Measurements from ENCODE around the gene MMP11. TPM values are rescaled to one million over a fixed set of nuclear protein-coding genes. Genes with fewer than 3 reads are reported as not detected.

The MMP11 gene
- total and polyA plus RNA-seq, 4 donors: 4.3 to 7.7 (median 6.6) TPM

GRCh38 chr22:23756891-23757290 is 15.8 kb upstream of the MMP11 start:
- Histone ChIP-seq H3K4me1 (ENCODE audit: control insufficient read depth, insufficient read depth, low read length) (peaks cover 5% of the 10 kb centered on the region), H3K27ac (ENCODE audit: low read depth, low read length) (no peak overlapping the region), H3K9me3 (ENCODE audit: control insufficient read depth, insufficient read depth, low read length) (no peaks in the 10 kb centered on the region), H3K36me3 (ENCODE audit: control insufficient read depth, insufficient read depth, low read length) (no peaks in the 10 kb centered on the region), H3K27me3 (ENCODE audit: control insufficient read depth, insufficient read depth, low read length) (no peaks in the 10 kb centered on the region), H3K4me3 (ENCODE audit: low read depth, low read length) (no peak overlapping the region)
- no peak for DNase-seq (ENCODE audit: low read depth in 4 of 6, low spot score in 6 of 6)
- WGBS (ENCODE audit: insufficient coverage): 27% methylated on average over 3 of the region's 4 CpGs

DNA sequence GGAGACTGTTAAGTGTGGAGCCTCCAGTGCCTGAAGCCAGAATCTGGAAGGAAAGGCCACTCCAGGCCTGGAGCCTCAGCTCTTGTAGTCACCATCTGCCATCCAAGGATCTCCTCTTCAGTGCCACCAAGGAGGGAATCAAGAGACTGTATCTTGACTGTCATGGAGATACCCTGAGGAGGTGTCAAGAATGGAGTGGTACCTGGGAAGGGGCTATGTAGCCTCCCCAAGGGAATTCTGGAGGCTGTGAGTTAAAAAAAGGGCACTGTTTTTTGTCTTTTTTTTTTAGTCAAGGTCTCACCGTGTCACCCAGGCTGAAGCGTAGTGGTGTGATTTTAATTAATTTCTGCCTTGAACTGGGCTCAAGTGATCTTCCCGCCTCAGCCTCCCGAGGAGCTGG is 13.1 kb upstream of the MMP11 start:
- H3K27me3 ChIP-seq (ENCODE audit: control insufficient read depth, insufficient read depth, low read length): no peaks in the 10 kb centered on the region
- peaks cover 11% of the 10 kb centered on the region for H3K36me3 ChIP-seq (ENCODE audit: control insufficient read depth, insufficient read depth, low read length)
- H3K9me3 ChIP-seq (ENCODE audit: control insufficient read depth, insufficient read depth, low read length): no peaks in the 10 kb centered on the region
- H3K4me3 ChIP-seq (ENCODE audit: low read depth, low read length): no peak overlapping the region
- peaks cover 20% of the 10 kb centered on the region for H3K4me1 ChIP-seq (ENCODE audit: control insufficient read depth, insufficient read depth, low read length)
- 85% methylated on average over 4 of the region's 4 CpGs for WGBS (ENCODE audit: insufficient coverage)
- no peak for DNase-seq (ENCODE audit: low read depth in 4 of 6, low spot score in 6 of 6)
- H3K27ac ChIP-seq (ENCODE audit: low read depth, low read length): no peak overlapping the region

DNA sequence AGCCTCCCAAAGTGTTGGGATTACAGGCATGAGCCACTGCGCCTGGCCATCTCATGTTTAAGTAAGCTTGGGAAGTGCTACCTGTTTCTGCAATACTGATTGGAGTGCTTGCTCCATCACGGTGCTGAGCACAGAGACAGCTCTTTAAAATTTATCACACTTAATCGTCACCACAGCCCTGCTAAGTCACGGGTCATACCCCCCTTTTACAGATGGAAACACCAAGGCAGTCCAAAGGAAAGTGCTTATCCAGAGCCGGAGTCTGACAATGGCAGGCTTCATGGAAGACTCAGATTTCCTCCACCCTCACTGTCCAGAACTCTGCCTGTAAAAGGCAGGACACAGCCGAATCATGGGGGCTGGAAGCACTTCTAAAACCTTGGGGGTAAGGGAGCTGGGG is 12.6 kb upstream of the MMP11 start:
- no peak for DNase-seq (ENCODE audit: low read depth in 4 of 6, low spot score in 6 of 6)
- H3K27ac ChIP-seq (ENCODE audit: low read depth, low read length): no peak overlapping the region
- no peaks in the 10 kb centered on the region for H3K9me3 ChIP-seq (ENCODE audit: control insufficient read depth, insufficient read depth, low read length)
- peaks cover 24% of the 10 kb centered on the region for H3K4me1 ChIP-seq (ENCODE audit: control insufficient read depth, insufficient read depth, low read length)
- H3K27me3 ChIP-seq (ENCODE audit: control insufficient read depth, insufficient read depth, low read length): no peaks in the 10 kb centered on the region
- 92% methylated on average over 5 of the region's 6 CpGs for WGBS (ENCODE audit: insufficient coverage)
- peaks cover 15% of the 10 kb centered on the region for H3K36me3 ChIP-seq (ENCODE audit: control insufficient read depth, insufficient read depth, low read length)
- no peak overlapping the region for H3K4me3 ChIP-seq (ENCODE audit: low read depth, low read length)

- H3K4me3 ChIP-seq (ENCODE audit: low read depth, low read length): no peak within 1 kb of the TSS
- H3K9me3 ChIP-seq (ENCODE audit: control insufficient read depth, insufficient read depth, low read length): no peaks in the 10 kb centered on the region
- no peak within 1 kb of the TSS for H3K27ac ChIP-seq (ENCODE audit: low read depth, low read length)
- no peaks in the 10 kb centered on the region for H3K27me3 ChIP-seq (ENCODE audit: control insufficient read depth, insufficient read depth, low read length)
- DNase-seq (ENCODE audit: low read depth in 4 of 6, low spot score in 6 of 6): peak in 1 of 6 donors; percentile 17
- 34% methylated on average over 16 of the region's 23 CpGs for WGBS (ENCODE audit: insufficient coverage)
- H3K4me1 ChIP-seq (ENCODE audit: control insufficient read depth, insufficient read depth, low read length): peaks cover 44% of the 10 kb centered on the region
- H3K36me3 ChIP-seq (ENCODE audit: control insufficient read depth, insufficient read depth, low read length): peaks cover 28% of the 10 kb centered on the region
Observed at GRCh38 chr22:23762842-23763578, 9.6 kb upstream of the MMP11 start, which contains the start of gene C22orf15. TSS of gene C22orf15 (plus strand) at chr22:23762990. CDS start at chr22:23763307, 317 bp downstream.

- 15% methylated on average over 13 of the region's 17 CpGs for WGBS (ENCODE audit: insufficient coverage)
- H3K27me3 ChIP-seq (ENCODE audit: control insufficient read depth, insufficient read depth, low read length): no peaks in the 10 kb centered on the region
- no peak overlapping the region for H3K4me3 ChIP-seq (ENCODE audit: low read depth, low read length)
- peak in 1 of 6 donors; percentile 6 for DNase-seq (ENCODE audit: low read depth in 4 of 6, low spot score in 6 of 6)
- H3K4me1 ChIP-seq (ENCODE audit: control insufficient read depth, insufficient read depth, low read length): peaks cover 49% of the 10 kb centered on the region
- no peaks in the 10 kb centered on the region for H3K9me3 ChIP-seq (ENCODE audit: control insufficient read depth, insufficient read depth, low read length)
- peaks cover 28% of the 10 kb centered on the region for H3K36me3 ChIP-seq (ENCODE audit: control insufficient read depth, insufficient read depth, low read length)
- H3K27ac ChIP-seq (ENCODE audit: low read depth, low read length): no peak overlapping the region
Observed at GRCh38 chr22:23763579-23763945, 9.1 kb upstream of the MMP11 start.

GRCh38 chr22:23763954-23764353 is 8.7 kb upstream of the MMP11 start:
- H3K4me3 ChIP-seq (ENCODE audit: low read depth, low read length): no peak overlapping the region
- H3K27me3 ChIP-seq (ENCODE audit: control insufficient read depth, insufficient read depth, low read length): no peaks in the 10 kb centered on the region
- 76% methylated on average over 3 of the region's 7 CpGs for WGBS (ENCODE audit: insufficient coverage)
- no peak overlapping the region for H3K27ac ChIP-seq (ENCODE audit: low read depth, low read length)
- no peaks in the 10 kb centered on the region for H3K9me3 ChIP-seq (ENCODE audit: control insufficient read depth, insufficient read depth, low read length)
- no peak for DNase-seq (ENCODE audit: low read depth in 4 of 6, low spot score in 6 of 6)
- H3K36me3 ChIP-seq (ENCODE audit: control insufficient read depth, insufficient read depth, low read length): peaks cover 28% of the 10 kb centered on the region
- peaks cover 53% of the 10 kb centered on the region for H3K4me1 ChIP-seq (ENCODE audit: control insufficient read depth, insufficient read depth, low read length)

- no peaks in the 10 kb centered on the region for H3K9me3 ChIP-seq (ENCODE audit: control insufficient read depth, insufficient read depth, low read length)
- WGBS (ENCODE audit: insufficient coverage): 92% methylated on average over 8 of the region's 9 CpGs
- no peak for DNase-seq (ENCODE audit: low read depth in 4 of 6, low spot score in 6 of 6)
- peaks cover 61% of the 10 kb centered on the region for H3K4me1 ChIP-seq (ENCODE audit: control insufficient read depth, insufficient read depth, low read length)
- no peaks in the 10 kb centered on the region for H3K27me3 ChIP-seq (ENCODE audit: control insufficient read depth, insufficient read depth, low read length)
- H3K4me3 ChIP-seq (ENCODE audit: low read depth, low read length): no peak overlapping the region
- H3K36me3 ChIP-seq (ENCODE audit: control insufficient read depth, insufficient read depth, low read length): peaks cover 28% of the 10 kb centered on the region
- no peak overlapping the region for H3K27ac ChIP-seq (ENCODE audit: low read depth, low read length)
Observed at GRCh38 chr22:23764899-23765881, 7.5 kb upstream of the MMP11 start.

GRCh38 chr22:23767303-23767672 is 5.4 kb upstream of the MMP11 start:
- no peaks in the 10 kb centered on the region for H3K9me3 ChIP-seq (ENCODE audit: control insufficient read depth, insufficient read depth, low read length)
- no peak for DNase-seq (ENCODE audit: low read depth in 4 of 6, low spot score in 6 of 6)
- H3K36me3 ChIP-seq (ENCODE audit: control insufficient read depth, insufficient read depth, low read length): peaks cover 28% of the 10 kb centered on the region
- H3K4me1 ChIP-seq (ENCODE audit: control insufficient read depth, insufficient read depth, low read length): peaks cover 66% of the 10 kb centered on the region
- WGBS (ENCODE audit: insufficient coverage): 12% methylated on average over 10 of the region's 27 CpGs
- H3K27ac ChIP-seq (ENCODE audit: low read depth, low read length): peak overlapping the region; percentile 80
- no peaks in the 10 kb centered on the region for H3K27me3 ChIP-seq (ENCODE audit: control insufficient read depth, insufficient read depth, low read length)
- H3K4me3 ChIP-seq (ENCODE audit: low read depth, low read length): peak overlapping the region; percentile 74

GRCh38 chr22:23767673-23768548 is 4.7 kb upstream of the MMP11 start, which contains the start of gene CHCHD10:
TSS of gene CHCHD10 (minus strand) at chr22:23767972. CDS start at chr22:23767874, 98 bp downstream.
- peak in 2 of 6 donors; percentile 94 for DNase-seq (ENCODE audit: low read depth in 4 of 6, low spot score in 6 of 6)
- no peaks in the 10 kb centered on the region for H3K9me3 ChIP-seq (ENCODE audit: control insufficient read depth, insufficient read depth, low read length)
- H3K4me3 ChIP-seq (ENCODE audit: low read depth, low read length): peak within 1 kb of the TSS; percentile 74
- under 1% methylated on average over 59 of the region's 63 CpGs for WGBS (ENCODE audit: insufficient coverage)
- H3K36me3 ChIP-seq (ENCODE audit: control insufficient read depth, insufficient read depth, low read length): peaks cover 28% of the 10 kb centered on the region
- H3K4me1 ChIP-seq (ENCODE audit: control insufficient read depth, insufficient read depth, low read length): peaks cover 67% of the 10 kb centered on the region
- H3K27me3 ChIP-seq (ENCODE audit: control insufficient read depth, insufficient read depth, low read length): no peaks in the 10 kb centered on the region
- peak within 1 kb of the TSS; percentile 80 for H3K27ac ChIP-seq (ENCODE audit: low read depth, low read length)

Data from spinal cord (tissue), 10 donors.